ENCODE measurements around the gene RAD50. TPM values are rescaled to one million over a fixed set of nuclear protein-coding genes. Genes with fewer than 3 reads are reported as not detected.

The RAD50 gene
- total and polyA plus RNA-seq, 10 of the 15 experiments (the other 5 are each of a cell fraction or from before 2014, with no cell fraction given): 12.8 to 68.6 (median 47.0) TPM

GRCh38 chr5:132662925-132663770, 106.4 kb downstream of the RAD50 start (continued):
- TF ChIP-seq BCL3 (IDR thresholded peaks at IDR 0.05; ENCODE audit: borderline replicate concordance, insufficient read depth, low read depth, low read length, poor library complexity, severe bottlenecking) (peak; percentile 99), MEF2A (IDR thresholded peaks at IDR 0.05; ENCODE audit: insufficient read depth, low read depth, low read length) (0 out of 2 replicates have a peak, but pooled peaks have one; percentile 28), NR2C2 (IDR thresholded peaks at IDR 0.05; ENCODE audit: borderline replicate concordance, control insufficient read depth, insufficient read length, low read depth) (no peak), NR2C1 (IDR thresholded peaks at IDR 0.05) (no peak), RBBP5 (conservative IDR thresholded peaks at IDR 0.05) (0 out of 2 replicates have a peak, but pooled peaks have one; percentile 54), EZH2 (IDR thresholded peaks at IDR 0.05; ENCODE audit: borderline replicate concordance, control insufficient read depth, low read depth, low read length) (no peak), USF1 (IDR thresholded peaks at IDR 0.05; ENCODE audit: borderline replicate concordance, extremely low read length, insufficient read depth, low read depth, low read length) (peak; percentile 73), RUNX3 (IDR thresholded peaks at IDR 0.05; ENCODE audit: low read length) (no peak), ZNF207 (IDR thresholded peaks at IDR 0.05; ENCODE audit: borderline replicate concordance) (no peak), SREBF1 (IDR thresholded peaks at IDR 0.05; ENCODE audit: low read length) (no peak), HSF1 (IDR thresholded peaks at IDR 0.05; ENCODE audit: low read depth, low read length) (no peak), ESRRA (IDR thresholded peaks at IDR 0.05; ENCODE audit: low read length) (peak; percentile 66; the same call in 1 of the 2 replicates), PRDM15 (CRISPR knock-in tag; IDR thresholded peaks at IDR 0.05) (no peak), FOXM1 (IDR thresholded peaks at IDR 0.05; ENCODE audit: low read depth, low read length) (no peak), MTA3 (IDR thresholded peaks at IDR 0.05; ENCODE audit: borderline replicate concordance, low read length) (no peak), ZNF622 (IDR thresholded peaks at IDR 0.05) (no peak), NFIC (IDR thresholded peaks at IDR 0.05; ENCODE audit: low read depth, low read length) (no peak), KLF5 (IDR thresholded peaks at IDR 0.05; ENCODE audit: partially characterized antibody) (peak; percentile 78), SREBF2 (IDR thresholded peaks at IDR 0.05; ENCODE audit: low read length) (0 out of 2 replicates have a peak, but pooled peaks have one; percentile 15), CBX3 (IDR thresholded peaks at IDR 0.05; ENCODE audit: borderline replicate concordance, low read depth) (no peak)

Measured in GM12878 (cell line).